ENCODE data around the gene POGLUT2.

DNA sequence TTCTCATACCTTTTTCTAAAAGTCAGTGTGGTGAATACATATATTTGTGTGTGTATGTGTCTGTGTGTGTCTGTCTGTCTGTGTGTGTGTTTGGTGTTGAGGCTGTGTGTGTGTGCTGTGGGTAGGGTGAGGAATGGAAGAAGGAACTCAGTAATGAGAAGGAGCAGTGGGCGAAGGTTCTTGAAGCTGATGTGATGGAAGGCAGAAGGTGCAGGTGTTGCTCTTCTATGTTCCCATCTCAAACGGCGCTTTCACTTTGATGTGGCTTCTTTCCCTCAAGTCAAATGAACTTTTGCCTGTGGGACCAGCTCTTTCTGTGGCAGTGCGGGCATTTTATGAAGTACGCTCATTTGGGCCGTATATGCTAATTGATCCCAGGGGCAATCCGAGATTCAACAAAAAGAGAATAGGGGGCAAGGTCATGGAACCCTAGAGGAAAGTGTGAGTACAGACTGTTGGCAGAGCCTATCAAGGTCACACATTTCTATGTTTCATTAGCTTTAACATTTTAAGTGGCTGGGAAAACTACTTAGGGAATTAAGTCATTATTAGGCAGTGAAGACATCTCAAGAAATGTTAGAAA lies 15.3 kb upstream of the POGLUT2 start:
- TF ChIP-seq, protein P1, sequence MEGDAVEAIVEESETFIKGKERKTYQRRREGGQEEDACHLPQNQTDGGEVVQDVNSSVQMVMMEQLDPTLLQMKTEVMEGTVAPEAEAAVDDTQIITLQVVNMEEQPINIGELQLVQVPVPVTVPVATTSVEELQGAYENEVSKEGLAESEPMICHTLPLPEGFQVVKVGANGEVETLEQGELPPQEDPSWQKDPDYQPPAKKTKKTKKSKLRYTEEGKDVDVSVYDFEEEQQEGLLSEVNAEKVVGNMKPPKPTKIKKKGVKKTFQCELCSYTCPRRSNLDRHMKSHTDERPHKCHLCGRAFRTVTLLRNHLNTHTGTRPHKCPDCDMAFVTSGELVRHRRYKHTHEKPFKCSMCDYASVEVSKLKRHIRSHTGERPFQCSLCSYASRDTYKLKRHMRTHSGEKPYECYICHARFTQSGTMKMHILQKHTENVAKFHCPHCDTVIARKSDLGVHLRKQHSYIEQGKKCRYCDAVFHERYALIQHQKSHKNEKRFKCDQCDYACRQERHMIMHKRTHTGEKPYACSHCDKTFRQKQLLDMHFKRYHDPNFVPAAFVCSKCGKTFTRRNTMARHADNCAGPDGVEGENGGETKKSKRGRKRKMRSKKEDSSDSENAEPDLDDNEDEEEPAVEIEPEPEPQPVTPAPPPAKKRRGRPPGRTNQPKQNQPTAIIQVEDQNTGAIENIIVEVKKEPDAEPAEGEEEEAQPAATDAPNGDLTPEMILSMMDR (IDR thresholded peaks at IDR 0.05), result no peak
- no peak for TF ChIP-seq POLR2A (IDR thresholded peaks at IDR 0.05)

All from body of pancreas (tissue), 4 donors.